Measurements from ENCODE around the gene PRKN. TPM values are rescaled to one million over a fixed set of nuclear protein-coding genes. Genes with fewer than 3 reads are reported as not detected.
"Not testable (repeated sequence)": the region's sequence is repeated elsewhere in the genome, so short reads cannot be mapped to it uniquely, and the experiment has no call there.

The PRKN gene
- total and polyA plus RNA-seq, 2 donors = 3.5 to 6.5 TPM

- no peak for DNase-seq (ENCODE audit: extremely low spot score)
- H3K4me3 ChIP-seq (ENCODE audit: low read depth, low read length) = no peak overlapping the region
- WGBS = 91% methylated on average over 6 of the region's 6 CpGs
Measured at GRCh38 chr6:161834426-161834825, 893.1 kb downstream of the PRKN start.

GRCh38 chr6:161833099-161833860 is 894.3 kb downstream of the PRKN start:
- H3K36me3 ChIP-seq (ENCODE audit: insufficient read depth) = no peaks in the 10 kb centered on the region
- DNase-seq (ENCODE audit: extremely low spot score) = no peak
- H3K27ac ChIP-seq (ENCODE audit: low read depth) = no peak overlapping the region
- H3K4me3 ChIP-seq (ENCODE audit: low read depth, low read length) = no peak overlapping the region
- H3K4me1 ChIP-seq (ENCODE audit: insufficient read depth) = no peaks in the 10 kb centered on the region
- 85% methylated on average over 18 of the region's 18 CpGs for WGBS

More at GRCh38 chr6:161834426-161834825, 893.1 kb downstream of the PRKN start:
- no peaks in the 10 kb centered on the region for H3K36me3 ChIP-seq (ENCODE audit: insufficient read depth)
- H3K27ac ChIP-seq (ENCODE audit: low read depth) = no peak overlapping the region
- no peaks in the 10 kb centered on the region for H3K4me1 ChIP-seq (ENCODE audit: insufficient read depth)

GRCh38 chr6:161832622-161833021 is 894.9 kb downstream of the PRKN start:
- Histone ChIP-seq H3K4me1 (ENCODE audit: insufficient read depth) (no peaks in the 10 kb centered on the region), H3K27ac (ENCODE audit: low read depth) (no peak overlapping the region), H3K36me3 (ENCODE audit: insufficient read depth) (no peaks in the 10 kb centered on the region), H3K4me3 (ENCODE audit: low read depth, low read length) (no peak overlapping the region)
- 93% methylated on average over 12 of the region's 12 CpGs for WGBS
- no peak for DNase-seq (ENCODE audit: extremely low spot score)

GRCh38 chr6:161830866-161831616 is 896.5 kb downstream of the PRKN start:
- no peak for DNase-seq (ENCODE audit: extremely low spot score)
- Histone ChIP-seq H3K27ac (ENCODE audit: low read depth) (no peak overlapping the region), H3K4me3 (ENCODE audit: low read depth, low read length) (no peak overlapping the region), H3K4me1 (ENCODE audit: insufficient read depth) (no peaks in the 10 kb centered on the region), H3K36me3 (ENCODE audit: insufficient read depth) (no peaks in the 10 kb centered on the region)
- WGBS = 43% methylated on average over 6 of the region's 6 CpGs

GRCh38 chr6:161829291-161829729 is 898.3 kb downstream of the PRKN start:
- H3K4me1 ChIP-seq (ENCODE audit: insufficient read depth) = no peaks in the 10 kb centered on the region
- 84% methylated on average over 9 of the region's 9 CpGs for WGBS
- DNase-seq (ENCODE audit: extremely low spot score) = no peak
- no peak overlapping the region for H3K27ac ChIP-seq (ENCODE audit: low read depth)
- H3K36me3 ChIP-seq (ENCODE audit: insufficient read depth) = no peaks in the 10 kb centered on the region
- H3K4me3 ChIP-seq (ENCODE audit: low read depth, low read length) = no peak overlapping the region

GRCh38 chr6:161828355-161828754 is 899.2 kb downstream of the PRKN start:
- H3K36me3 ChIP-seq (ENCODE audit: insufficient read depth) = no peaks in the 10 kb centered on the region

GRCh38 chr6:161826512-161826911 is 901.1 kb downstream of the PRKN start:
- Histone ChIP-seq H3K4me3 (ENCODE audit: low read depth, low read length) (no peak overlapping the region), H3K27ac (ENCODE audit: low read depth) (no peak overlapping the region), H3K4me1 (ENCODE audit: insufficient read depth) (no peaks in the 10 kb centered on the region), H3K36me3 (ENCODE audit: insufficient read depth) (no peaks in the 10 kb centered on the region)
- no peak for DNase-seq (ENCODE audit: extremely low spot score)
- 85% methylated on average over 6 of the region's 6 CpGs for WGBS

More at GRCh38 chr6:161828355-161828754, 899.2 kb downstream of the PRKN start:
- WGBS = 67% methylated on average over 9 of the region's 9 CpGs
- Histone ChIP-seq H3K27ac (ENCODE audit: low read depth) (no peak overlapping the region), H3K4me3 (ENCODE audit: low read depth, low read length) (no peak overlapping the region), H3K4me1 (ENCODE audit: insufficient read depth) (no peaks in the 10 kb centered on the region)
- DNase-seq (ENCODE audit: extremely low spot score) = no peak

- not testable (repeated sequence) for H3K4me3 ChIP-seq (ENCODE audit: low read depth, low read length); DNase-seq (ENCODE audit: extremely low spot score); H3K27ac ChIP-seq (ENCODE audit: low read depth); H3K36me3 ChIP-seq (ENCODE audit: insufficient read depth); H3K4me1 ChIP-seq (ENCODE audit: insufficient read depth)
- 93% methylated on average over 9 of the region's 9 CpGs for WGBS
Measured at GRCh38 chr6:161822204-161822603, 905.4 kb downstream of the PRKN start.

- Histone ChIP-seq H3K4me3 (ENCODE audit: low read depth, low read length) (no peak overlapping the region), H3K27ac (ENCODE audit: low read depth) (no peak overlapping the region), H3K4me1 (ENCODE audit: insufficient read depth) (no peaks in the 10 kb centered on the region), H3K36me3 (ENCODE audit: insufficient read depth) (no peaks in the 10 kb centered on the region)
- 69% methylated on average over 4 of the region's 4 CpGs for WGBS
- no peak for DNase-seq (ENCODE audit: extremely low spot score)
Measured at GRCh38 chr6:161817881-161818280, 909.7 kb downstream of the PRKN start.

- Histone ChIP-seq H3K36me3 (ENCODE audit: insufficient read depth) (no peaks in the 10 kb centered on the region), H3K4me3 (ENCODE audit: low read depth, low read length) (no peak overlapping the region), H3K27ac (ENCODE audit: low read depth) (no peak overlapping the region), H3K4me1 (ENCODE audit: insufficient read depth) (no peaks in the 10 kb centered on the region)
- no peak for DNase-seq (ENCODE audit: extremely low spot score)
- 43% methylated on average over 4 of the region's 4 CpGs for WGBS
Measured at GRCh38 chr6:161815965-161816364, 911.6 kb downstream of the PRKN start.

GRCh38 chr6:161813156-161813555 is 914.4 kb downstream of the PRKN start:
- WGBS = 97% methylated on average over 8 of the region's 8 CpGs
- no peak for DNase-seq (ENCODE audit: extremely low spot score)
- Histone ChIP-seq H3K4me1 (ENCODE audit: insufficient read depth) (no peaks in the 10 kb centered on the region), H3K4me3 (ENCODE audit: low read depth, low read length) (no peak overlapping the region), H3K36me3 (ENCODE audit: insufficient read depth) (no peaks in the 10 kb centered on the region), H3K27ac (ENCODE audit: low read depth) (no peak overlapping the region)

GRCh38 chr6:161809971-161810370 is 917.6 kb downstream of the PRKN start:
- Histone ChIP-seq H3K36me3 (ENCODE audit: insufficient read depth) (no peaks in the 10 kb centered on the region), H3K27ac (ENCODE audit: low read depth) (no peak overlapping the region), H3K4me1 (ENCODE audit: insufficient read depth) (no peaks in the 10 kb centered on the region), H3K4me3 (ENCODE audit: low read depth, low read length) (no peak overlapping the region)
- WGBS = 94% methylated on average over 2 of the region's 2 CpGs
- no peak for DNase-seq (ENCODE audit: extremely low spot score)

- 92% methylated on average over 1 of the region's 1 CpG for WGBS
- DNase-seq (ENCODE audit: extremely low spot score) = no peak
- no peaks in the 10 kb centered on the region for H3K4me1 ChIP-seq (ENCODE audit: insufficient read depth)
- H3K27ac ChIP-seq (ENCODE audit: low read depth) = no peak overlapping the region
- H3K36me3 ChIP-seq (ENCODE audit: insufficient read depth) = no peaks in the 10 kb centered on the region
- H3K4me3 ChIP-seq (ENCODE audit: low read depth, low read length) = no peak overlapping the region
Measured at GRCh38 chr6:161804838-161805237, 922.7 kb downstream of the PRKN start.

GRCh38 chr6:161803131-161803530 is 924.4 kb downstream of the PRKN start:
- no peaks in the 10 kb centered on the region for H3K36me3 ChIP-seq (ENCODE audit: insufficient read depth)
- DNase-seq (ENCODE audit: extremely low spot score) = no peak
- no peaks in the 10 kb centered on the region for H3K4me1 ChIP-seq (ENCODE audit: insufficient read depth)
- no peak overlapping the region for H3K4me3 ChIP-seq (ENCODE audit: low read depth, low read length)
- no peak overlapping the region for H3K27ac ChIP-seq (ENCODE audit: low read depth)
- WGBS = 59% methylated on average over 3 of the region's 3 CpGs
